CD4-positive, alpha-beta T cell treated with Interleukin-21 for 1 hour (primary cell): ENCODE data around the gene MED13L.

Experiments
- DNase-seq: peaks from one replicate; pipeline ENCODE4 v3.0.0-alpha.2; 2020

MED13L gene

DNA sequence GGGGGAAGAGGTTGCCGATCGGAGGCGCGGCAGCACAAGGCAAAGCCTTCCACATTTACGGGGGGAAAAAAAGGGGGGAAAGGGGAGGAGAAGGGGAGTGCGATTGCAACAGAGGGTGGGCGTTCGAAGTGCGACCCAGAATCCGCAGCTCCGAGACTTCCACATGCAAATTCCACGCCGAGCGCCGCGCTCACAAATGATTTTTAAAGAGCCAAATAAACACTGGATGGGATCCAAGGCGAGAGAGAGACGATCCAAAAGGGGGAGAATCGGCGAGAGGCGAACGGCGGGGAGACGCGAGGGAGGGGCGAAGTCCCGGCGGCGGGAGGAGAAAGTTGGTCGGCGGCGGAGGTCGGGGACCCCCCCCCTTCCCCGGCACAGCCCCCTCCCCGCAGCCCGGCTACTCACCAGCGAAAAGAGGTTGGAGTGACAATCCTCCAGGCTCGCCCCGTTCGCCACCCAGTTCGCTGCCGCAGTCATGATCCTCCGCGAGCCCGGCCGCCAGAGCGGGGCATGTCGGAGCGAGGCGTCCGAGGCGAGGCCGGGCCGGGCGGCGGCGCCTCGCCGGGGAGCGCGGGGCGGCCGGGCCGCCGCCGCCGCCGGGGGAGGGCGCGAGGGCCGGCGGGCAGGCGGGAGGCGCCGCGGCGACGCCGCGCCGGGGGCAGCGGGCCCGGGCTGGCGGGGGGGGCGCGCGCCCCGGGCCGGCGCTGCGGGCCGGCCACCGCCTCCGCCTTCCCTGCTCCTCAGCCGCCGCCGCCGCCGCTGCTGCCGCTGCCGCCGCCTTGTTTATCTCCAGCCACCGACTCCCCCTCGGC lies 634 bp downstream of the MED13L start:
- DNase-seq, result peak; percentile 68

- no peak for DNase-seq
Observed at GRCh38 chr12:116274551-116275375, 2.7 kb downstream of the MED13L start.

- no peak for DNase-seq
Observed at GRCh38 chr12:116273813-116274550, 3.5 kb downstream of the MED13L start.

- DNase-seq, result no peak
Observed at GRCh38 chr12:116267948-116268347, 9.5 kb downstream of the MED13L start.

- DNase-seq, result no peak
Observed at GRCh38 chr12:116266631-116267349, 10.7 kb downstream of the MED13L start.

GRCh38 chr12:116266168-116266601 lies 11.3 kb downstream of the MED13L start:
- no peak for DNase-seq

DNA sequence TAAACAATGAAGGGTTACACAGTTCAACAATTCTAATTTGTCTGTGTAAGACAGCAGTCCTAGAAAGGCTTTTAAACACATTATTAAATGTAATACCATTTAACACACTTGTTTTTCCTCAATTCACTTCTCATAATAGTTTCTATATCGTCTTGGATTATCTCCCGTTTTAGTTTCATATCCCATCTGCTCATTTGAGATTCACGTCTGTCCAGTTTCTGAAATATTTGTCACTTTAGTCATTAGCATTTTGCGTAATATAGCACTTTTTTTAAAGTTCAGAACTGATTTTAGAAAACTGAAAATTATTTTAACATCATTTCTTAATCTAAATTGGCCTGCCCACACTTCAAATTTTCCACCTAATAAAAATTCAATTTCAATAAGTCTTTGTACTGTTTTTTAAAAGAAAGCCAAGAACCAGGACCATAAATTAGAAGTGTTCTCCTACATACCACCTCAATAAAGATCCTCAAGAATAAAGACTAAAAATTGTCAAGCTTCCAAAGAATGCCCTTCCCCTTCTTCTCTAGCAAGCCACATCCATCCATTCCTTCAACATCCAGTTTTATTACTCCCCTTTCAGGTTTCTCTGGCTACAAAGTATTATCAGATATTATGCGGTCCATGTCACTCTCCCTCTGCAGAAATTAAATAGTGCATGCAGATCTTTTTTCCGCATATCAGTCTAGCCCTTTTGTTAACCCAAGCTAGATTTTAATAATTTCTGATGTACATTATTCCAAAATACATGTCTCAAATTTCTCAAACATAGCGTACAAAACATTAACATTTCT lies 11.9 kb downstream of the MED13L start:
- DNase-seq, result no peak

- DNase-seq, result no peak
Observed at GRCh38 chr12:116264525-116265070, 12.9 kb downstream of the MED13L start.

- no peak for DNase-seq
Observed at GRCh38 chr12:116263844-116264243, 13.6 kb downstream of the MED13L start.

GRCh38 chr12:116263431-116263830 lies 14.1 kb downstream of the MED13L start:
- DNase-seq, result no peak

- no peak for DNase-seq
Observed at GRCh38 chr12:116262741-116263140, 14.8 kb downstream of the MED13L start.

DNA sequence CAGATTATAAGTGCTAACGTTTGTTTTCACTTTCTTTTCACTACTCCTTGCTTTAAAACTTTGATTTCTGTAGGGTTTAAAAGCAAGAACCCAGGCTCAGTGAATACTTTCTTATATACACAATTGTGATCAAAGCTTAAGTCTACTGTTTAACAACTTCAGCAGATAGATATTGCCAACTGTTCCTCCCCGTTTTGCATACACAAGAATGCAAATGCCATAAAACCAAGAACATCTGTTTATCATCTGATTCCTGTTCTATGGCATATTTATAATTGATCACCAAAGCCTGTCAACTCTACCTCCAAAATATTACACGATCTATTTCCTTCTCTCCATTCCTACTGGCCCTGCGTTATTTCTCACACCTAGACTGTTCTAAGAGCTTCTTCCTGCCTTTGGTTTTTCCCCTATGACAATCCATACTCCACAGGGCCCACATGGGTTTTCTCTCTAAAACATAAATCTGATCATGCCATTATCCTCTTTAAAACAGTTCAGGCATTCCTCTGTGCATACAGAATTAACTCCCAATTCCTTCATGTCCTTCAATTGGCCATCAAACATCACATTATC lies 15.9 kb downstream of the MED13L start:
- no peak for DNase-seq

DNA sequence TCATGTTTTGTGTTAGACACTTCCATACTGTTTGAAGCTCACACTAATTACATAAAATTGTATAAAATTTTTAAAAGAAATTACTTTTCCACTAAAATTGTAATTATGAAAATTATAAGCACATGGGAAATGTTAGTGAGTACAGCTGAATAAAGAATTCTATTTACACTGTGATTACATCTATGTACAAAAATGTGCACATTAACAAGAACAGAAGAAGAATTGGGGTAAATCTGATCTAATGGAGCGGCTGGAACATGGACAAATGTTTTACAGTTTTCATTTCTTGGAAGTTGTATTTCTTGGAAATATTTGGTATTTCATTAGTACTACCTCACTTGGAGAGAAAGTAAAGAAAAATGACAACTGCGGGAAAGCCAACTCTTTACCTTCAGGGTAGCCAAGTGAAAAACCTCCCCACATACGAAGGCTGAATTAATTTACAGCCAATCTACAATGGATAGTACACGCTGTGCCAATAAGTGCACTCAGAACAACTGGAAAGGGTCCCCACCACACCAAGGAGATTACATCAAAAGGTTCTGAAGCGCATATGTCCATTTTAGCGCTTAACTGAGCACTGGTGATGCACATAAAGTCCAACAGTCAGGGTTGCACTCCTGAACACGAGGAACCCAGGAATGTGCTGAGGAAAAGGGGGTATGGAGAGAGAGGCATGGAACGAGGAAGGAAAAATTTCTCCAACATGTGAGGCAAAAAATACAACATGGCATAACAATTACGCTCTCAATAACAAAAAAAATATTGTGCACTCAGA lies 17.5 kb downstream of the MED13L start:
- no peak for DNase-seq

GRCh38 chr12:116257826-116258225 lies 19.7 kb downstream of the MED13L start:
- DNase-seq, result no peak

DNA sequence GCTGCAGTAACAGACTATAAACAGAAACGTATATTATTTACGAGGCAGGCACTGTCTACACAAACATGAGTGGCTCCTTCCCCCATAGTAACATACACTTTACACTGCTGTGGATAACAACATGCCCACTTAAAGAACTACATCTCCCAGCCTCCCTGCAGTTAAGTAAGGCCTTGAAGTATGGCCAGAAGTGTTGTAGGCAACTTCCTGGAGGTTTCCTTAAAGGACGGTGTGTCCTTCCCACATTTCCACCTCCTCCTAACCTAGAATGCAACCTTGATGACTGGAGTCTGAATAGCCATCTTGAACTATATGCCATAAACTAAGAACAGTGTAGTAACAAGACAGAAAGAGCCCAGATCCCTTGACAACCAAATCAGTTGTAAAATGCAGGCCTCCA lies 20.3 kb downstream of the MED13L start:
- DNase-seq, result no peak

GRCh38 chr12:116249938-116250337 lies 27.6 kb downstream of the MED13L start:
- DNase-seq, result no peak

- no peak for DNase-seq
Observed at GRCh38 chr12:116248930-116249329, 28.6 kb downstream of the MED13L start.

DNA sequence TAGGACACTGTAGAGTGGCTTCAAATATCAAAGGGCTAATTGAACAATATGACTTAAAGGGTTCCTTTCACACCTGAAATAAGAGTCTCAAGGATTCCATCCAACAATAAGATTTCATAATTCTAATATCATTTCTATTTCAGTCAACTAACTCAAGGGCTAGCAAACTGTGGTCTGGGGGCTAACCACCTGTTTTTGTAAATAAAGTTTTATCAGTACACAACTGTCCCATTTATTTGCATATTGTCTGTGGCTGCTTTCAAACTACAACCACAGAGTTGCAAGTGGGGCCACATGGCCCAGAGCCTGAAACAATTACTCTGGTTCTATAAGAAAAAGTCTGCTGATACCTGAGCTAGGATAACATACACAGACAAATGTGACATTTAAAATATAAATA lies 29.1 kb downstream of the MED13L start:
- no peak for DNase-seq

- DNase-seq, result no peak
Observed at GRCh38 chr12:116247377-116247776, 30.1 kb downstream of the MED13L start.

DNA sequence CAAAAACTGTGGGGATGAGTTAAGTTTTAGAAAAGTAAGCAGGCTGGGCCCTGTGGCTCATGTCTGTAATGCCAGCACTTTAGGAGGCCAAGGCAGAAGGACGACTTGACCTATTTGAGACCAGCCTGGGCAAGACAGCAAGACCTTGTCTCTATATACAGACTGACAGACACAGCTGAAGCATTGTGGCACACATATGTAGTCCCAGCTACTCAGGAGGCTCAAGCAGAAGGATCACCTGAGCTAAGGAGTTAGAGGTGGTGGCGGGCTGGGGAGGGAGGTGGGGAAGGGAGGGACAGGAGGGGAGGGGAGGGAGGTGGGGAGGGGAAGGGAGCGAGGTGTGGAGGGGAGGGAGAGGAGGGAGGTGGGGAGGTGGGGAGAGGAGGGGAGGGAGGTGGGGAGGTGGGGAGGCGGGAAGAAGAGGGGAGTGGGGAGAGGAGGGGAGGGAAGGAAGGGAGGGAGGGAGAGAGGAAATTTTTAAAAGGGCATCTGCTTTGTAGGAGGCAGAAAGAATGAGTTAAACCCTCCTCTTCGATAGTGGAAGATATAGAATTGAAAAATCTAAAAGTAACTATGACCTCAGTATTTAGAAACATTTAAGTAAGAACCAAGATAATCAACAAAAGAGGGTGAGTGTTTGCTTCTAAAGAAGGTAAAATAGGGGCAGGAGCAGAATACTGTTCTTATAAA lies 30.9 kb downstream of the MED13L start:
- DNase-seq, result no peak
